Thyroid gland (tissue), 4 donors: ENCODE data around the gene LYRM1. TPM values are rescaled to one million over a fixed set of nuclear protein-coding genes. Genes with fewer than 3 reads are reported as not detected.

Source experiments
- DNase-seq, 2 donors: peaks; one replicate each; pipeline ENCODE4 v3.0.0-alpha.2; 2019
- H3K27ac ChIP-seq, 3 donors: fragments of 200-600 bp; sonication (generic); 1 replicate in 2 of 3; 2 replicates in 1 of 3; pipeline ENCODE4 v1.5.1; 2016 to 2019; ENCODE audit warnings: mild to moderate bottlenecking in 1 of 3, moderate library complexity in 1 of 3
- H3K27me3 ChIP-seq: fragments of 200-600 bp; sonication (generic); one replicate; pipeline ENCODE4 v1.5.1; 2019
- H3K36me3 ChIP-seq, 2 donors: fragments of 200-600 bp; sonication (generic); one replicate each; pipeline ENCODE4 v1.5.1; 2016 to 2019
- H3K4me1 ChIP-seq, 2 donors: fragments of 200-600 bp; sonication (generic); one replicate each; pipeline ENCODE4 v1.5.1; 2017 to 2019
- H3K4me3 ChIP-seq, 3 donors: fragments of 200-600 bp; sonication (generic); replicated peaks in 1 of 3; 1 replicate in 2 of 3; 2 replicates in 1 of 3; pipeline ENCODE4 v1.5.1; 2016; ENCODE audit warnings: mild to moderate bottlenecking in 1 of 3
- H3K9me3 ChIP-seq: fragments of 200-600 bp; sonication (generic); one replicate; pipeline ENCODE4 v1.5.1; 2017
- POLR2A ChIP-seq, 2 donors: fragments of 450-650 bp; IDR thresholded peaks; one replicate each; pipeline ENCODE4 v1.6.1; 2017; ENCODE audit warnings: antibody characterized with exemption in 2 of 2, mild to moderate bottlenecking in 2 of 2, moderate library complexity in 1 of 2
- WGBS, 2 donors: methylation state at CpG; one replicate each; pipeline ENCODE4 v1.1.5; 2017; 5-methylcytosine and 5-hydroxymethylcytosine counted together
- intact Hi-C: fragments of 100-400 bp; cut with DNase I; formaldehyde crosslinking; loops from one replicate; pipeline ENCODE4 v1.15.1; 2023
- total RNA-seq, 4 donors: library from RNA; depleted of rRNA; stranded (reverse); fragments of >200 nt; gene quantifications; one replicate each; pipeline ENCODE4 v1.2.3, GENCODE V29; 2016
- TF ChIP-seq, protein P1 (sequence below), 6 experiments: fragments of 200-600 bp in 3 of 6; fragments of 450-650 bp in 3 of 6; sonication (generic) in 3 of 6; IDR thresholded peaks; one replicate each; pipeline ENCODE4 v1.5.1; 2016 to 2019; ENCODE audit warnings: antibody characterized with exemption in 6 of 6, mild to moderate bottlenecking in 2 of 6, inconsistent platforms in 1 of 6, moderate library complexity in 1 of 6

LYRM1 gene
- total RNA-seq, 4 donors from 2014 or later: 32.8 to 43.7 (median 41.0) TPM

DNA sequence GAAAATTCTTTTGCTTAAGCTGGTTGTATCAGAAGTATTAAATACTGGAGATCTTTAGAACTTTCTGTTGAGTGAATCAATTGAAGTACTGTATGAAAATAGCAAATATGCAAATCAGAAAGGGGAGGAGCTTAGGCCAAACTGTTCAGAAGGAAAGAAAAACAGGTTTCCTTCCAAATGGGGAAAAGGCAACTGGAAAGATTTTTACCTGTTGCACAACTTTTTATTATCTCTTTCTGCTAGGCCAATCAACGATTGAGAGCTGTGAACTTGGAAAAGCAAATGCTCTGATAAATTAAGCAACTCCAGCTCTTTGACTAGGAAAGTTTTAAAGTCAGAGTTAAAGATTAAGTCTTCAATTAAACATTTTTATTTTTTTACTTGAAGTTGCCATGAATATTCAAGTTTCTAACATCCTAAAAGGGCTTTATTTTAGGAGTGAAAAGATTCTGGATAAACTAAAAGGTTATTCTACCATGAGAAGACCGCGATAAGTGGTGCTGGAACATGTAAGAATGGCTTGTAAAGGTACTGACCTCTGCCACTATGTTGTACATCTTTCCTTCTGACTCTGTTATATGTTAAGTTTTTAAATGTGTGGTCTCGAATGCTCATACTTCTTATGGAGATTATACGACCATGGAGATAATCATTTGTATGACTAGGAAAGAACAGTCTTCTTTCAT lies 16.9 kb upstream of the LYRM1 start:
- no peak overlapping the region for H3K4me3 ChIP-seq
- intact Hi-C loops: no loop called here
- TF ChIP-seq, protein P1, sequence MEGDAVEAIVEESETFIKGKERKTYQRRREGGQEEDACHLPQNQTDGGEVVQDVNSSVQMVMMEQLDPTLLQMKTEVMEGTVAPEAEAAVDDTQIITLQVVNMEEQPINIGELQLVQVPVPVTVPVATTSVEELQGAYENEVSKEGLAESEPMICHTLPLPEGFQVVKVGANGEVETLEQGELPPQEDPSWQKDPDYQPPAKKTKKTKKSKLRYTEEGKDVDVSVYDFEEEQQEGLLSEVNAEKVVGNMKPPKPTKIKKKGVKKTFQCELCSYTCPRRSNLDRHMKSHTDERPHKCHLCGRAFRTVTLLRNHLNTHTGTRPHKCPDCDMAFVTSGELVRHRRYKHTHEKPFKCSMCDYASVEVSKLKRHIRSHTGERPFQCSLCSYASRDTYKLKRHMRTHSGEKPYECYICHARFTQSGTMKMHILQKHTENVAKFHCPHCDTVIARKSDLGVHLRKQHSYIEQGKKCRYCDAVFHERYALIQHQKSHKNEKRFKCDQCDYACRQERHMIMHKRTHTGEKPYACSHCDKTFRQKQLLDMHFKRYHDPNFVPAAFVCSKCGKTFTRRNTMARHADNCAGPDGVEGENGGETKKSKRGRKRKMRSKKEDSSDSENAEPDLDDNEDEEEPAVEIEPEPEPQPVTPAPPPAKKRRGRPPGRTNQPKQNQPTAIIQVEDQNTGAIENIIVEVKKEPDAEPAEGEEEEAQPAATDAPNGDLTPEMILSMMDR (IDR thresholded peaks at IDR 0.05): no peak
- no peak for TF ChIP-seq POLR2A (IDR thresholded peaks at IDR 0.05)
- H3K27me3 ChIP-seq: no peaks in the 10 kb centered on the region
- 72 to 74% methylated on average over 5 of the region's 5 CpGs for WGBS, 2 donors
- DNase-seq: no peak
- no peaks in the 10 kb centered on the region for H3K36me3 ChIP-seq
- peak overlapping the region; percentile 34 to 54 (median 46) for H3K27ac ChIP-seq
- no peaks in the 10 kb centered on the region for H3K9me3 ChIP-seq
- H3K4me1 ChIP-seq: peaks cover 22 to 56% of the 10 kb centered on the region in 2 donors

DNA sequence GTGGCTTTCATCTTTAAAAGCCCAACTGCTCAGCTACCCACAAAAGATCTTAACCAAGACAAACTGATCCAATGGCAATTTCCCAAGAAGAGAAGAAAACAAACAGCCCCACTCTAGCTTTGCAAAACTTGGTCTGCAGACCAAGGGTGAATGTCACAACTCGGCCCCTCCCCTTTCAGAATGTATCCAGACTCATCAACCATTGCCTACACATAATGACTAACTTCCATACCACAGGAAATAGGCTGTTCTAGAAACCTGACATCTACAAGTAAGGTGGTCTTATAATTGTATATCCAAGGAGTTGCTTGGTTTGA lies 16.4 kb upstream of the LYRM1 start:
- peak overlapping the region in 2 of 3 donors; percentile 46 to 54 for H3K27ac ChIP-seq
- WGBS, 2 donors: 59 to 71% methylated on average over 1 of the region's 1 CpG

DNA sequence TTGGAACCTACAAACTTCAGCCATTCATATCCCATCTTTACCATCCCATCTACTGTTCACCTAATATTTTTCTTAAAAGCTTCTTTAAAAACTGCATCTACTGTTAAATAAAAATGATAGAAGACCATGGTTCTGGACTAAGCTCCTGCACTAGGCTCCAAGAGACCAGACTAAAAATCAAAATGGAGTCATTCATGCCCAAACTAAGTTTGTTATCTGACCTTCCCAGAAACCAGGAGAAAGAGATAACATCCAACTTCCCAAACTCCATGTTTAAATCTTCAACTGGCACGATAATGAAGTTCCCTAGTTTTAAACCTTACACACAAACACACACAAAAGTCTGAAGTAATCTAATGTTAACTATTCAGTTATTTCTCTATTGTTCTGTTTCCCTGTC lies 14.3 kb upstream of the LYRM1 start:
- TF ChIP-seq, protein P1 (IDR thresholded peaks at IDR 0.05): no peak
- no peak for TF ChIP-seq POLR2A (IDR thresholded peaks at IDR 0.05)
- Histone ChIP-seq H3K27me3 (no peaks in the 10 kb centered on the region), H3K27ac (no peak overlapping the region), H3K4me1 (peaks cover 6 to 30% of the 10 kb centered on the region in 2 donors), H3K36me3 (no peaks in the 10 kb centered on the region), H3K9me3 (no peaks in the 10 kb centered on the region), H3K4me3 (no peak overlapping the region)
- intact Hi-C loops: no loop called here
- 49 to 93% methylated on average over 1 of the region's 1 CpG for WGBS, 2 donors
- DNase-seq: no peak

More for the DNA sequence above, 16.4 kb upstream of the LYRM1 start:
- H3K4me1 ChIP-seq: peaks cover 17 to 51% of the 10 kb centered on the region in 2 donors
- no peak for DNase-seq
- no peak for TF ChIP-seq POLR2A (IDR thresholded peaks at IDR 0.05)
- no peaks in the 10 kb centered on the region for H3K36me3 ChIP-seq
- intact Hi-C loops: no loop called here
- H3K27me3 ChIP-seq: no peaks in the 10 kb centered on the region
- H3K9me3 ChIP-seq: no peaks in the 10 kb centered on the region
- no peak overlapping the region for H3K4me3 ChIP-seq

DNA sequence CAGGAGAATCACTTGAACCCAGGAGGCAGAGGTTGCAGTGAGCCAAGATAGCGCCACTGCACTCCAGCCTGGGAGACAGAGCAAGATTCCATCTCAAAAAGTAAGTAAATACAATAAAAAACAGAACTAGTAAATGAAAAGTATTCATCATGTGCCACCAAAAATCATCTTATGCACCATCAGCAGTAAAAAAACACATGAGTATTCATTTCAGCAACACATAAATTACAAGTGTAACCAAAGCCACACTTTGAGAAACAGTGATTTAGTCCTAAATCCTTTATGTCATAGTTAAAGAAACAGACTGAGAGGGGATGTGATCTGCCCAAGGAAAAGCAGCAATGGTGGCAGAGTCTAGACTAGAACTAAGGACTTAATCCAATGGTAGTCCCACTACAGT lies 13.4 kb upstream of the LYRM1 start:
- Histone ChIP-seq H3K9me3 (no peaks in the 10 kb centered on the region), H3K4me1 (peaks cover 6 to 23% of the 10 kb centered on the region in 2 donors), H3K27me3 (no peaks in the 10 kb centered on the region), H3K36me3 (no peaks in the 10 kb centered on the region), H3K4me3 (no peak overlapping the region), H3K27ac (no peak overlapping the region)
- intact Hi-C loops: no loop called here
- no peak for DNase-seq
- no peak for TF ChIP-seq POLR2A (IDR thresholded peaks at IDR 0.05)
- TF ChIP-seq, protein P1 (IDR thresholded peaks at IDR 0.05): no peak
- whole genome bisulfite sequencing, 2 donors: 100% methylated on average over 1 of the region's 1 CpG

DNA sequence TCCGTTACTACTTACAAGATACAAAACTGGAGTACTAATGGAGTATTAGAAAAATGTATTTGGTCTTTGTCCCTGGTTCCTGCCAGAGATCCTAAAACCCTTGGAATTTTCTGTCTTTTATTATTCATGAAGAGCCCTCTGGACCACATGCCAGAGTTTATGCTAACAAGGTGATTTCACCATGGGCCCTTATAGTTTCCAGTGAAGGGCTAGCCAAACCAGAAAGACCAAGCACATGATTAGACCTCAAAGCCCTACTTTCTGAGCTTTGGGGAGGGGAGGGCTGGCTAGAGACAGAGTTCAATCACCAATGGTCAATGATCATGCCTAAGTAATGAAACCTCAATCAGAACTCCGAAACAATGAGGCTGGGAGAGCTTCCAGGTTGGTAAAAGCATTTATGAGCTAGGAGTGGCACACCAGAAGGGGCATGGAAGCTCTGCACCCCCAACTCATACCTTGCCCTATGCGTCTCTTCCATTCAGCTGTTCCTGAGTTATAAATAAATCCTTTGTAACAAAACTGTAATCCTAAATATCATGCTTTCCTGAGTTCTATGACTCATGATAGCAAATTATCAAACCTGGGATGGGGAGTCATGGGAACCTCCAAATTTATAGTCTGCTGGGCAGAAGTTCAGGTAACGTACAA lies 10.8 kb upstream of the LYRM1 start:
- peaks cover 0 to under 1% of the 10 kb centered on the region in 2 donors for H3K4me1 ChIP-seq
- no peak overlapping the region for H3K4me3 ChIP-seq
- no peaks in the 10 kb centered on the region for H3K36me3 ChIP-seq
- no peaks in the 10 kb centered on the region for H3K27me3 ChIP-seq
- 93 to 94% methylated on average over 4 of the region's 4 CpGs for WGBS, 2 donors
- TF ChIP-seq, protein P1 (IDR thresholded peaks at IDR 0.05): no peak
- no peak for TF ChIP-seq POLR2A (IDR thresholded peaks at IDR 0.05)
- H3K27ac ChIP-seq: no peak overlapping the region
- intact Hi-C loops: no loop called here
- H3K9me3 ChIP-seq: no peaks in the 10 kb centered on the region
- no peak for DNase-seq
